ENCODE data around the gene ICAM2.

Gene ICAM2

DNA sequence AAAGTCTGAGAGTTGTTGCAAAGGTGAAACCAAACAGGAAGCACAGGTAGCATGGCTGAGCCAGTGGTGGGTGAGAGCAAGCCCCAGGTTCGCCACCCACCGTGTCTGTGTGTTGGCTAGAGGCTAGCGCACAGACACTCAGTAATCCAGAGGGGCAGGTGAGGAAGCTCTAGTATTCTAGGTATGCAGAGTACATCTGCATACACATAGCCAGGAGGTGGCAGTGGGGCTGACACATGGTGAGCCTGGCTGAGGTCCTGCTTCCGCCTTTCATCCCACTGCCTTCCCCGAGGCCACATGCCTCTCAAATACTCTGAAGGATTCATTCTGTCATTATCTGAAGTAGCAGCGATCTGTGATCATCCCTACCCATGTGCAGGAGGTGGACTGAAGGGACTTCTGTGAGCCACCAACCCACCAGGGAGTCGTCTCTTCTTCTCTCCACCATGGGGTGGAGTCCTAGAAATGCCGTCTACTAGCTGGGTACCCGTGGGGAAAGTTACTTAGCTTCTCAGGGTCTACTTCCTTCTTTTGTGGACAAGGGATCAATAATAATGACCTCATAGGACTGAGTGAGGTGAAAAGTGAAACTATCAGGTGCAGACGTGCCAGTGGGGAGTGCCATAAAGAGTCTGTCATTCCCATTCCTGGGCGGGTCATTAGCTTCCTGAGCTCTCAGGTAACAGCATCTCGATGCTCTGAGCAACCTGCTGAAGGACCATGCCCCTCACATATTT, 36.0 kb upstream of the ICAM2 start:
- TF ChIP-seq ZNF274 (IDR thresholded peaks at IDR 0.05; ENCODE audit: low read depth, low read length), result no peak
- H3K4me3 ChIP-seq (ENCODE audit: low read length), result no peak overlapping the region

DNA sequence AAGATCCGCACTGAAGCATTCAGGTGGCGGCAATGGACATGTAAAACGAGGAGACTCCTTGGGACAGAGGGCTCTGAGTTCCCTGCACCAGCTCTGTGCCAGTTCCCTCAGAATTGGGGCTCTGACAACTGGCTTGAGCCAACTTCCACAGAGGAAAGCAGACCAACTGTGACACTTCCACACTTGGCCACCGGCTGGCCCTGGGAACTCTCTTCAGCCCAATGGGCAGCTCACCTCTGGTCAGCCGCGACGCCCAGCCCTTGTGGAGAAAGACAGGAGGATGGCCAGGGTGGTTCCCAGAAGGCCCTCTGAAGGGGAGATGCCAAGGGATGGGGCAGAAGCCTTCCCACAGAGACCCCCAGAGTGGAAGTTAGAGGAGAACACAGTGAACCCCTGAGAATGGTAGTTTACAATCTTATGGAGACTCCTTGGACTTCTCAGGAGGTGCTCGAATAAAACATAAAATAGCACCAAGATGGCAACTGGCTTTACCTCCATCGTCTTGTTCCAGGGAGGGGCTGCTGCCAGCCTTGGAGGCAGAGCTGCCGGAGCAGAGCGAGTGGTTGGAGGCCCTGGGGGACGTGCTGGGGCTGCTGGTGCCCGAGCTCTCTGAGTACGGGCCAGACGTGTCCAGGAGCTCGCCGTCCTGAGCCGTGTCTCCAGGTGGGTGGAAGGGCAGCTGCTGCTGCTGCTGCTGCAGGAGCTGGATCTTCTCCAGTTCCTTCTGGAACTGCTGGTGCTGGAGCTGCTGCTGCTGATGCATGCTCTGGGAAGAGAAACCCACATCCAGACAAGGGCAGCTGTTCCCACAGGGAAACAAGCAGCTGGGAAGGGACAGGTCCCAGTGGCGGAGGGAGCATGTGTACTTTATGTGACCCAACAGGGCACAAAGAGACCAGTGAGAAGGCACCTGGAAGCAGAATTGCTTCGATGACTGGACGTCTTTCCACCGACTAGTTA, 35.0 kb upstream of the ICAM2 start:
- no peak for TF ChIP-seq ZNF274 (IDR thresholded peaks at IDR 0.05; ENCODE audit: low read depth, low read length)
- H3K4me3 ChIP-seq (ENCODE audit: low read length), result no peak overlapping the region

DNA sequence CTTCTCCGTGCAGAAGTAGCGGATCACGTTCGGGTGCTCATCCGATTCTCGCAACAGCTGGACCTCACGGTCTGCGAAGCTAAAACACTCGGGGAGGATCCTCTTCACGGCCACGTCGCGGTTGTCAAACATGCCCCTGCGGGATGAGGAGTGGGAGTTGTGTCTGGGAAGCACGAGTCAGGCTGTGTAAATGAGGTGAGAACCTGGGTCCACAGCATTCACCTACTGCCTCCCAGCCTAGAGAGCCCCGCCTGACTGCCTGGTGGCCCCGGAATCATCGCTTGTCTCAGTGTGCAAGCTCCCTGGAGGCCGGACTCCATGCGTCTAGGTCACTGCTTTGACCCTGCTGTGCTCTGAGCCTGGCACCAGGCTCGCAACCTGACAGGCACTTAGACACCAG, 33.9 kb upstream of the ICAM2 start:
- no peak overlapping the region for H3K4me3 ChIP-seq (ENCODE audit: low read length)
- no peak for TF ChIP-seq ZNF274 (IDR thresholded peaks at IDR 0.05; ENCODE audit: low read depth, low read length)

DNA sequence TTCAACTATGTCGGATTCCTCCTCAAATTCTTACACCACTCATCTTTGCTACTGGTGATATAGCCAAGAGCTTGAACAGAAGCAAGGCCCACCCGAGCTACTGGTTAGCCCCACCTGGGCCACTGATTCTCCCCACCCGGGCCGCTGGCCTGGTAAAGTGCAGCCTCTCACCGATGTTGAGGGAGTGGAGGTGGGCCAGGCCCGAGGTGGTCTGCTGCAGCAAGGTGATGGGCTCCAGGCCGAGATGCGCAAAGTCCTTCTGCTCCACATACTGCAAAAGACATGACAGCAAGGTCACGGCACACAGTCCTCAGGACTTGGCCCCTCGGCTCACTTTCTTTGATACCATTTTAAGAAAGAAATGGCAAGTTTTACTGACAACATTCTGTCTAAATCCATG, 32.7 kb upstream of the ICAM2 start:
- no peak for TF ChIP-seq ZNF274 (IDR thresholded peaks at IDR 0.05; ENCODE audit: low read depth, low read length)
- no peak overlapping the region for H3K4me3 ChIP-seq (ENCODE audit: low read length)

DNA sequence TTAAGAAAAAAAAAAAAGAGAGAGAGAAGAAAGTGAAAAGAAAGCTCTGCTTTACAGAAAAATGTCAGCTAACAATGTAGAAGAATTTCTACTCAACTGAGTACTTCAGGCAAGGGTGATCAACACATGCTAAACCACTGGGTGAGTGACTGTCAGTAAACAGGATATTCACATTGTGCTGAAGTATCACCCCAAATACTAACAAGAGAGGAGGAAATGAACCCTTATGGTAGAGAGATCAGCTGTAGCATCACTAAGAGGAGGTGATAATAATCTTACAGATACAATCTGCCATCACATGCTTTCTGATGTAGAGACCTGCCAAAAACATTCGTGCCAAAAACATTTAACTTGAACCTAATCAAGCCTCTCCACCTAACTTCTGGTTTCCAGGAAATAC, 30.7 kb upstream of the ICAM2 start:
- no peak overlapping the region for H3K4me3 ChIP-seq (ENCODE audit: low read length)
- TF ChIP-seq ZNF274 (IDR thresholded peaks at IDR 0.05; ENCODE audit: low read depth, low read length), result no peak

DNA sequence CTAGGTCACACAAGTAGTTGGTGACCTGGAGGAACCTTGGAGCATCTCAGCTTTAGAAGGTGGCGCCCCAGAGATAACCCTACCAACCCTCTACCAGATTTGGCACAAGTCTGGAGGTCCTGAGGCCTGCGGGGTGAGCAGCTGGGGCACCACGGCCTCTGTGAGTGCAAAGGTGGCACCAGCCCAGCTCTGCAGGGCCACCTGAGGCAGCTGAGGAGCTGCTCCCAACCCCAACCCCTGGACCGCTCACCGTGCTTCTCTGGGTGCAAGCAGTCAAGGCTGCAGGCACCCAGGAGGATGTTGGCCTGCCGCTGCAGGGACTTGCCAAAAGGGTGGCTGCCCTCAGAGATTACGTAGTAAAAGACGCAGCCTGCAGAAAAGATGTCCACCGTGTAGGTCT, 28.4 kb upstream of the ICAM2 start:
- TF ChIP-seq ZNF274 (IDR thresholded peaks at IDR 0.05; ENCODE audit: low read depth, low read length), result no peak
- no peak overlapping the region for H3K4me3 ChIP-seq (ENCODE audit: low read length)

DNA sequence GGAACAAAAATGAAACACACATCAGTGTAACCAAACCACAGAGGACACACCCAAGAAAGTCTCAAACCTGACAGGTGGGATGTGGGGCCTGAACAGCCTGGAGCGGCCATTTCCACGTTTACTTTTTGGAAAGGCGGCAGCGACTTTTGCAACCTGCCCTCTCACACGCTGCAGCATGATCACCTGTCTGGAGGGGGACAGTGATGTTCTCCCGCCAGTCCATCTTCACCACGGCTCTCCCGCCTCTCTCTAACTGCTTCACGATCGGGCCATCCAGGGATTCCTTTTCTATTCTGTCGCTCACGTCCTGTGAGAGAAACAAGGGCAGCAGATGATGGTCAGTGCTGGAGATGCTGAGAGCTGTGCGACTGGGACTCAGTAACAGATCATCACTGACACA, 24.7 kb upstream of the ICAM2 start:
- H3K4me3 ChIP-seq (ENCODE audit: low read length), result no peak overlapping the region
- no peak for TF ChIP-seq ZNF274 (IDR thresholded peaks at IDR 0.05; ENCODE audit: low read depth, low read length)

DNA sequence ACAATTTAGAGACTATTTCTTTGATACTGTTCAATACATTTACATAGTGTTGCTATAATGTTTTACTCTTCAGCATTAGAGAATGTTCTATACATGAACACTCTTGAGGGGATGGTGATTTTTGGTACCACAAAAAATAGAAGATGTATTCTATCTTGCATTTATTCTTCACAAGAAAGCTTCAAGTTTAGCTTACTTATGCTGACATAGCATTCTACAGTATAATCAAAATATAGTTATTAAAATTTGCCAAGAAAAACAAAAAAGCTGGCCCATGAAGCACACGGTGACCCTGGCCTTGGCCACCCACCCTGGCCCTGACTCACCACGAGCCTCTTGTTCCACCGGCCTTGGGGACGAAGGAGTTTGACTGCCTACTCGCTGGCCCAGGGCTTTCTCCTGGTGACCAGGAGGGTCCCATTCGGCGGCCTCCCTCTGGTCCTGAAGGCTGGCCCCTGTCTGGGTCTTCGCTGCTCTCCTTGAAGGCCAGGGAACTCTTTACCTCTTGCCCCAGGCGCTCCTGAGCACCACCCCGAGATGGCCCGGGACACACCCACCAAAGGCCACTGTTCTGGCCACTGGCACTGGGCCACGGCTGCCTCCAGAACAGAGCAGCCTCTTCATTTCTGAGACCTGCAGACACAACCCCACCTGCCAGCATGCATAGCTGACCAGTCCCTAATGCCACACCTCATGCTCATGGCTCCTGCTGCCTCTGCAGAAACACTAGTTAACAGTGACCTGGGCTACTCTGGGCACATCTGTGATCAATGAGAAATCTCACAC, 22.5 kb upstream of the ICAM2 start:
- no peak for TF ChIP-seq ZNF274 (IDR thresholded peaks at IDR 0.05; ENCODE audit: low read depth, low read length)
- no peak overlapping the region for H3K4me3 ChIP-seq (ENCODE audit: low read length)

DNA sequence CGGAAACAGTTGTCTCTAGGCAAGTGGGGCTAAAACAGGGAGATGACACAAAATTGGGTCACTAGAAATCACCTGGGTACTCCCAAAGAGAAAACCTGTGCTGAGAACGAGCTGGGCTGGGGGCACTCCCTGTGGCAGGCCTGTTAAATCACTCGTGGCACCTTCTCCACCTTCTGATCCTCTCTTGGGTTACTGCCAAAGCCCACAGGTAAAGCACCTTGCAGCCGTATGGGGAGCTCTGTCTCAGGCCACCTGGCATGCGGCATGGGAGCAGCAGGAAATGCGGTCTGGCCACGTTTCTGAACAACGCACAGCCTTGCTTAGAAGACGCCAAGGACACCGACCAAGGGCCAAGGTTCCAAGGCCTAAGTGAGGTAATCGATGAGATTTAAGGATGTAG, 21.5 kb upstream of the ICAM2 start:
- H3K4me3 ChIP-seq (ENCODE audit: low read length), result no peak overlapping the region
- no peak for TF ChIP-seq ZNF274 (IDR thresholded peaks at IDR 0.05; ENCODE audit: low read depth, low read length)

DNA sequence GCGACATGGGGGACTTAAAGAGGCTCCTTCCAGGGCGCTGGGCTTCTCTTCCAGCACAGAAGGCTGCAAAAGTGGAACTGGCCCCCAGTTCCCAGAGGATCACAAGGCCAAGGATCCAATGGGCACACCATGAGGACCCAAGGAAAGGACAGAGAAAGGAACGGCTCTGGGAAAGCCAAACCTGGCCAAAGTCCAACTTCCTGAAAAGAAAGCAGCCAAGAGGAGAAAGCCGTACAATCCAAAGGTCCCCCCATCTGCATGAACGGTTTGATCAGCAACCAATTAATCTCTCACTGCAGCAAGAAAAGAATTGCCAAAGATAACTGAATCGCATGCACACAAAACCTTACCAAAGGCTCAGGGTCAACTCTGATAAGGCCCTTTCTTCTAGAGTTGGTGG, 19.8 kb upstream of the ICAM2 start:
- no peak for TF ChIP-seq ZNF274 (IDR thresholded peaks at IDR 0.05; ENCODE audit: low read depth, low read length)
- no peak overlapping the region for H3K4me3 ChIP-seq (ENCODE audit: low read length)

DNA sequence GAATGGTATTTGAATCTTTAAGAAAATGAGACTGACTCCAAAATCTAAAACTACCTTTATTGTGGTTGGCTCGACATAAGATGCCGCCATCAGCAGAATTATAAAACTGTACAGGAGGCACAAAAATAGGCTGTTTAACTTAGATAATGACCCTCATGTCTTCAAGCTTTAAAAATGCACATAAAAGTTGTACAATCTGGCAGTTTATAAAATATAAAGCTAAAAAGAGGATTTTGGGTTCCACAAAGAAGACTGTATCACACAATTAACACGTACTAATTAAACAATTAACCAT, 18.6 kb upstream of the ICAM2 start:
- no peak overlapping the region for H3K4me3 ChIP-seq (ENCODE audit: low read length)
- TF ChIP-seq ZNF274 (IDR thresholded peaks at IDR 0.05; ENCODE audit: low read depth, low read length), result no peak

DNA sequence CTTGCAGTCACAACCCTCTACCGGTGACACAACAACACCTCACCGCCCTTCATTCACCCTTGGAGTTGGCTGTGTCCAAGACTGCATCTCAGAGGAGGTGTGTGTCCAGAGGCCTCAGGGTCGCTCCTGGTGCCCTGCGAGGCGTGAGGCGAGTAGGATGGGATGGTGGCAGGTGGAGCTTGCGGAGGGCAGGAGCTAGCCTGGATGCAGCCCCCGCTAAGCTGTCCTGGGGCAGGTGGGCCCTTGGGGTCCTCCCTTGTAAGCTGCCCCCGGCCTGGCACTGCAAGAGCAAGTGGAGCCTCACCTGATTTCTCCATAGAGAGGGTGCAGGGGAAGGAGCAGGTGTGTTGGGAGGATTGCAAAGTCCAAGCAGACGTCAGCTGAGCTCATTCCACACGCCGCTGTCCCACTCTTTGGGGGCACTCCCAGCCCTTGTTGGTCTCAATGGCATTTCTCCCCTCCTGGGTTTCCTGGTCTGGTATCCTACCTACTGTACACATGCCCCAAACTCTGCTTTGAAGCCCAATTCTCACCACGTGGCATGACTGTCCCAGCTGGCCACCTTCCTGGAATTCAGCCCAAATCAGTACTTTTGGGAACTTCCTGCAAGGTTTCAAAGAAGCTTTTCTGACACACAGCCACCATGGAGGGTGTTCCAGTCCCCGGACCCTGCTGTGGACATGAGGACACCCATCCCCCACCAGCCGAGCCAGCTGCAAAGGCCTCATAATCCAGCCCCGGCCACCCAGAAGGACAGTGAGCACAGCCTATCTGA, 18.1 kb upstream of the ICAM2 start:
- TF ChIP-seq ZNF274 (IDR thresholded peaks at IDR 0.05; ENCODE audit: low read depth, low read length), result no peak

DNA sequence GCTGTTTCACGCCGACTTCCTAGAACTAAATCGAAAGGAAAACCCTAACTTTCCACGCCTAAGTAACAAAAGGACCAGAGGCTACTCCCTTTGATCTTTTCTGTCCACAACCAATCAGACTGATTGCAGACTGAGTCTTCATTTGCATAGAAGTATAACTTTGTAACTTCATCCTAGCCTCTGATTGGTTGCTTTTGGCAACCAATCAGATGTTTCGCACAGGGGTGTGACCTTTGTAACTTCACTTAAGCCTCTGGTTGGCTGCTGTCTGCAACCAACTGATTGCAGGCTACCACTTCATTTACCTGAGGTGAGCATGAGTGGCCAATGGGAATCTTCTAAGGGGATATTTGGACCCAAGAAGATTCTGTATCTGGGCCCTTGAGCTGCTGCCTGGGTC, 17.4 kb upstream of the ICAM2 start:
- no peak for TF ChIP-seq ZNF274 (IDR thresholded peaks at IDR 0.05; ENCODE audit: low read depth, low read length)
- no peak overlapping the region for H3K4me3 ChIP-seq (ENCODE audit: low read length)

More for the DNA sequence above, 18.1 kb upstream of the ICAM2 start:
- no peak overlapping the region for H3K4me3 ChIP-seq (ENCODE audit: low read length)

DNA sequence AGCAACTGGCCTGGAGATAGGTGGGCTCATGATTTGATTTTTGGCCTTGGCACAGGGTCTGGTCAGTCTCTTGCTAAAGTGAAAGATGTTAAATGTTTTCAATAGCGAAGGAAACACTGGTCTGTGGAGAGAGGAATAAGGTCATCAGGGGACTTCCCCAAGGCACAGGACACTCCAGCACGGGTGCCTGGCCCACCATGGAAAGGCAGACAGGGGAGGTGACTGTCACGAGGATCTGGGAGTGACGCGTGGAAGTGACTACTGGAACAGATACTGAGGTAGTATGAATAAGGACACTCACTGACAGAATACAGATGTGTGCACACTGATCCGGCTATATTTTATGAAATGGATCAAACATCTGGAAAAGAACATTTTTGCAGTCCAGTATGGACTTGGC, 16.7 kb upstream of the ICAM2 start:
- no peak for TF ChIP-seq ZNF274 (IDR thresholded peaks at IDR 0.05; ENCODE audit: low read depth, low read length)
- H3K4me3 ChIP-seq (ENCODE audit: low read length), result no peak overlapping the region

Measured in GM08714 (cell line).